Stimulated activated CD4-positive, alpha-beta T cell treated with anti-CD3 and anti-CD28 coated beads, Interleukin-1b, Interleukin-23, amount 100 ng/mL, for 48 hours (primary cell): ENCODE measurements around the gene DUSP8.
A peak's percentile ranks its signal among the peaks of the same experiment; 100 is the strongest.
"Not testable (repeated sequence)": the region's sequence is repeated elsewhere in the genome, so short reads cannot be mapped to it uniquely, and the experiment has no call there.

Experiments used
- DNase-seq: peaks from one replicate; pipeline ENCODE4 v3.0.0-alpha.2; 2020

Gene DUSP8, protein sequence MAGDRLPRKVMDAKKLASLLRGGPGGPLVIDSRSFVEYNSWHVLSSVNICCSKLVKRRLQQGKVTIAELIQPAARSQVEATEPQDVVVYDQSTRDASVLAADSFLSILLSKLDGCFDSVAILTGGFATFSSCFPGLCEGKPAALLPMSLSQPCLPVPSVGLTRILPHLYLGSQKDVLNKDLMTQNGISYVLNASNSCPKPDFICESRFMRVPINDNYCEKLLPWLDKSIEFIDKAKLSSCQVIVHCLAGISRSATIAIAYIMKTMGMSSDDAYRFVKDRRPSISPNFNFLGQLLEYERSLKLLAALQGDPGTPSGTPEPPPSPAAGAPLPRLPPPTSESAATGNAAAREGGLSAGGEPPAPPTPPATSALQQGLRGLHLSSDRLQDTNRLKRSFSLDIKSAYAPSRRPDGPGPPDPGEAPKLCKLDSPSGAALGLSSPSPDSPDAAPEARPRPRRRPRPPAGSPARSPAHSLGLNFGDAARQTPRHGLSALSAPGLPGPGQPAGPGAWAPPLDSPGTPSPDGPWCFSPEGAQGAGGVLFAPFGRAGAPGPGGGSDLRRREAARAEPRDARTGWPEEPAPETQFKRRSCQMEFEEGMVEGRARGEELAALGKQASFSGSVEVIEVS

DNA sequence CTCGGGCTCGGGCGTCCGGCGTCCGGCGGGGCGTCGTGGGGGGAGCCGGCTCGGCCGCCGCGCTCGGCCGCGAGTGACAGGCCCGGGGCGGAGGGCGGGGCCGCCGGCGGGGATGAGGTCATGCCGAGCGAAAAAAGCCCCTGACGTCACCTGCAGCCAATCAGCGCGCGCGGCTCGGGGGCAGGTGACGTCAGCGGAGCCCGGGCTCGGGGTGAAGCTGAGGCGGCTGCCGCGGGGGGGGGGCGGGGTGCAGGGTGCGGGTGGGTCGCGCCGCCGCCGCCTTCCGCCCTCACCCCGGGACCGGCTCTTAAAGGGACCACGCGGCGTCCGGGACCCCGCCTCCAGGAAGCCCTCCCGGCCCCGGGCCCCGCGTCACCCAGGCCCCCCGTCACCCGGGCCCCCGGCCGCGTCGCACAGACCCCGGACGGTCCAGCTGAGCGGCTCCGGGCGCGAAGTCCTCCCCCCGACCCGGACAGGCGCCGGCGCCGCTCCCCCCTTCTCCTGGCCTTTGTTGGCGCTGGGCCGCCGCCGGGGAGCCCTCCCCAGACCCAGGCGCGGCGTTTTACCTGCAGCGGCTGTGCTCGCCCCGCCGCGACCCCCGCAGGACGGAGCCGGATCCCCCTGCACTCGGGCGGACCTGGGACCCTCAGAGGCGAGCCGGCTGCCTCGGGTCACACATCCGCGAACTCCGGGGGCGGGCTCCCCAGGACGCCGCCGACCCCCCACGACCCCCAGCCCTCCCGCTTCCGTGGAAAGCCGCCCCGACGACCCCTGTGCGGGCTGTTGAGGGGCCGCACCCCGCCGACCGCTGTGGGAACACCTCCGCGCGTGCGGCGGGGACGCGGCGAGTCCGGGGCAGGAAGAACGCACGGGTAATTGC is at the start of gene DUSP8:
DUSP8 (minus strand) TSS at position 75 of the 880 bp plus-strand sequence. CDS start 6,445 bp downstream, outside the sequence.
- DNase-seq, result peak; percentile 88

GRCh38 chr11:1619449-1619848 is 47.4 kb upstream of the DUSP8 start:
- no peak for DNase-seq

DNA sequence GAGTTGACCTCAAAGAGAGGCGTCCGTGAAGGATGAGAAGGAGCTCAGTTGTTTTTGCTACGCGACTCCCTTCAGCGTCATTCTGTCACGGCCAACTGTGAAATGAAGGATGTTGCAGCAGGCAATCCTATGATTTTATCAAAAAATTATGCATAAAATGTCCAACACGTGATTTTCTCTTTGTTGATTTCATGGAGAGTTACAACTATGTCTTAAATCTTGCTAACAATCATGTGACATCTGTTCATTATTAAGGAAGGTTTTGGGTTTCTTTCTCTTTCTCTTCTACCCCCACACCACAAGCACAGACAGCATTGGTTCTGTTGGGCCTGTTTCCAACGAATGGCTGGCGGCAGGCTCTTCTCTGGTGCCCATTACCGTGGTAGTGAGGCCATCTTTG is 46.2 kb upstream of the DUSP8 start:
- no peak for DNase-seq

DNA sequence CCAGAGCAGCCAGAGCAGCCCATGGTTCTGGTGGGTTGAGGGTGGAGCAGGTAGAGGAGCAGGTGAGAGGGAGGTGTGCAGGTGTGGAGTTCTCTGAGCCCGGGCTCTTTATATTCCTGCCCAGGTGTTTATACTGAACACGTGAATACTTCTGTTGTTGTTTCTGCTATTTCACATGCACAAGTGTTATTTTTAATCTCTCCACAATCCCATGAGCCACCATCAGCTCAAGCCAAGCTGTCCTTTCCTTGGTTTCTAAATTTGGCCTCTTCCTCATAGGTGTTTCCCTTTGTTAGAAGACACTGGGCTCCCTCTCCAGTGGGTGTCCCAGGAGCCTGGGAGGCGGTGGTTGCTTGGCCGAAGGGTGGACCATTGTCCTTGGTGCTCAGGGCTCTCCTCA is 36.3 kb upstream of the DUSP8 start, which contains the start of gene KRTAP5-3:
KRTAP5-3 (minus strand) TSS at position 101 of the 400 bp plus-strand sequence; CDS start at position 23, 78 bp downstream.
- DNase-seq, result no peak

GRCh38 chr11:1607901-1608300 is 35.8 kb upstream of the DUSP8 start:
- DNase-seq, result not testable (repeated sequence)

GRCh38 chr11:1607156-1607845 is 35.2 kb upstream of the DUSP8 start:
- DNase-seq, result not testable (repeated sequence)

DNA sequence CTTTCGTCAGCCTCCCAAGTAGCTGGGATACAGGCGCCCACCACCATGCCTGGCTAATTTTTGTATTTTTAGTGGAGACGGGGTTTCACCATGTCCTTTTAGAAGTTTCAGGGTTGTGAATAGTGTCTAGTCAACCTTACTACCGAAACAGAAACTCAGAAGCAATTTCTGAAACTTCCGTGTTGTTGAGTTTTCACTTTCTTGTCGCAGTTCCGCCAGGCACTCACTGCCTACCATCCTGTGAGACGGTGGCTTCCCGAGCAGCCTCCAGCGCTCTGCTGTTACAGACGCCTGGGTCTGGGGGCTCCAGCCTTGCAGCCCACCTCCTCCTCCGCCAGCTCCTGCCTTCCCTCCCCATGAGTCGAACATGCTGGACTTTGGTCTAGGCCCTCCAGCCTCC is 33.9 kb upstream of the DUSP8 start:
- DNase-seq, result not testable (repeated sequence)

DNA sequence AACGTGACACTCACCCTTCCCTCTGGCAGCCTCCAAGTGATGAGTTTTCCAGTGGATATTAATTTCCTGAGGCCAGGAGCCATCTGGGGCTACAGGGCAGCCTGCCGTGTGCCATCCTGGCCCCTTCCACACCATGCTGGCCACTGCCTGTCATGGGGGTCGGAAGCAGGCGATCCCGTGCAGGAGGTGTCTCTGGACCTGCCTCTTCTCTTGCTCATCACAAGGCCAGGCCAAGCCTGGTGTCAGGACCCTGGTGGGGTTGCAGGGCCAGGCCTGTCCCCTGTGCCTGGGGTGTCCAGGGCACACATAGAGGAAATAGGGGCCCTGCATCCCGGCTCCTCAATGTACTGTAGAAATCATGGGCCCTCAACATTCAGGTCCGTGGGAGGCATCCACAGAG is 32.6 kb upstream of the DUSP8 start:
- DNase-seq, result no peak

DNA sequence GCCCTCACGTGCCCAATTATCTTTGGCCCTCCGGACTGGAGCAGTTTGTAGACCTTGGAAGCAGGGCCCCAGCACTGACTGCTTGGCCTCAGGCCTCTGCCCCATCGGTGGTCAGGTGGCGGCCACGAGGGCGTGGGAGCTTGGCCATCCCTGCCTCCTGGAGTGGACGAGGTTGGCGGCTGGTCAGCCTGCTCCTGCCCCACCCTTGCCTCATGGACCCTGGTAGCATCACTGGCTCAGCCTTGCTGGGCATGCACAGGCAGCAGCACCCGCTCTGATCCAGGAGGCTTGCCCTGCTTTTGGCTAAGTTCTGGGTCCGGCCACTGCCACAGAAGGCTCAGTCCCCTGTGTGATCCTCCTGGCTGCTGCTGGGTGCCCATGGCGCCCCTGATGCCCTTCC is 32.1 kb upstream of the DUSP8 start:
- DNase-seq, result no peak

DNA sequence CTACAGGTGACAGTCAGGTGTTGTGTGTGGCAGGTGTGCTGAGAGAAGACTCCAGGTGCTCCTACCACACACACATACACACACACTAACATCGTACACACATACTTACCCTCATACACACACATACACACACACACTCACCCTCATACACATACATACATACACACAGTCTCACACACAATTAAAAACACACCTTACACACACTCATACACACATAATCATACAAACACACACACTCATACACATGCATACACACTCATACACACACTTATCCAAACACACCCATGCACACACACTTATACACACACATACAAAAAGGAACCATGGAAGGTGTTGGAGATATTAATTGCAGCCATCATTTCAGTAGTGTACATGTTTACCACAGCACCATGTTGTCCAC is 31.6 kb upstream of the DUSP8 start:
- no peak for DNase-seq

GRCh38 chr11:1601663-1602062 is 29.6 kb upstream of the DUSP8 start:
- DNase-seq, result not testable (repeated sequence)

- DNase-seq, result no peak
Measured at GRCh38 chr11:1600626-1601025, 28.6 kb upstream of the DUSP8 start.

DNA sequence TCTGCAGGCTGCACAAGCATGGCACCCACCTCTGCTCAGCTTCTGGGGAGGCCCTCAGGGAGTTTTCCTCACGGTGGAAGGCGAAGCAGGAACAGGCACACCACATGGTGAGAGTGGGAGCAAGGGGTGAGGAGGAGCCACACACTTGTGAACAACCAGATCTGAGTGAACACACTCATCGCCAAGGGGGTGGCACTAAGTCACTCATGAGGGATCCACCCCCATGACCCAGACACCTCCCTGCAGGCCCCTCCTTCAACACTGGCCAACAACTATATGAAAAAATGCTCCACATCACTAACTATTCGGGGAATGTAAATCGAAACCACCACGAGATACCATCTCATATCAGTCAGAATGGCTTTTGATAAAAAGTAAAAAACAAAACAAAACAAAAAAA is 26.7 kb upstream of the DUSP8 start:
- DNase-seq, result no peak

GRCh38 chr11:1598406-1598805 is 26.3 kb upstream of the DUSP8 start:
- not testable (repeated sequence) for DNase-seq

- no peak for DNase-seq
Measured at GRCh38 chr11:1597994-1598380, 25.9 kb upstream of the DUSP8 start, which contains the start of gene KRTAP5-2. Gene KRTAP5-2, minus strand, starts transcription at chr11:1598294. Its CDS starts 44 bp downstream, at chr11:1598250.

DNA sequence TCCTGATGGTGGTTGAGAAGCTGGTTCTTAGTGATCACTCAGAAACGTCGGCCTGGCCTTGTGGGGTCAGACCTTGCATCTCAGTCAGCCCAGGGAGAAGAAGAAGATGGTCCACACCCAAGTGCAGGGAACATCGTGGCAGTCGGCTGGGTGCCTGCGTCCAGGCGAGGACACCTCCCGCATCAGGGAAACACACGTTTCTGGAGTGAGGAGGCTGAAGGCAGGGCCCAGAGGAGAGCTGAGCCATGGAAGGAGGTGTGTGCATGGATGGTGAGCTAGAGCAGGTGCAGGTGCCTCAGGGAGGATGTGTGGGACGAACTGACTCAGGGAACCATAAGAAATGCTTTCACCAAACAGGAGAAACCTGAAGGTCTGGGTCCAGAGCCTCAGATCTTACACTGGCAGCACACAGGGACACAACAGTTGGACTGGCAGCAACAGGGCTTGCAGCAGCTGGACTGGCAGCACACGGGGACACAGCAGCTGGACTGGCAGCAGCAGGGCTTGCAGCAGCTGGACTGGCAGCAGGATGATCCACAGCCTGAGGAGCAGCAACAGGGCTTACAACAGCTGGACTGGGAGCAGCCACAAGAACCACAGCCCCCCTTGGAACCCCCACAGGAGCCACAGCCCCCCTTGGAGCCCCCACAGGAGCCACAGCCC is 25.4 kb upstream of the DUSP8 start:
- DNase-seq, result no peak

GRCh38 chr11:1596576-1597121 is 24.6 kb upstream of the DUSP8 start:
- DNase-seq, result not testable (repeated sequence)

DNA sequence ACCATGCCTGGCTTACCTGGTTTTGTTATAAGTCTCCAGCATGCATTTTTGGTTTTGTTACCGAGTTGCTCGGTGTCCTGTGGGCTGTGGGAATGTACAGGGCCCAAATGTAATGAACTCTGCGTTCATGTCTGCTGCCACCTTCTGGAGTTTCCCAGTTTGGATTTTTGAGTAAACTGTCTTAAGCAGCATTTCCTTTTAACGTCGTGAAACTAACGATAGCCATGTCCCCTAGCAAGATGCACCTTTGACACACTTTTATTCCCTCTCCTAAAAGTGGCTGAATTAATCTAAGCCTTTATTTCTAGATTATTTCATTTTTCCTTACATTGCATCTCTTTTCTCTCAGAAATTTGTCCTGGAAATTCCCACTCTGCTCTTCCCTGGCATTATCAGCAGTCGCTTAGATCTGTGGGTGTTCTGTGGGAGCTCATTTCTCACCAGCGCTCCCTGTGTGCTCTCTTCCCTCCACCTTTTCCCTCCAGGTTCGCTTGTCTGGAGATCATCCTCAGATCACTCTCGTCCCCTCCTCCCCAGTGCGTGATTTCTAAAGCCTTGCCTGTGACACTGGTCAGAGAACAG is 24.0 kb upstream of the DUSP8 start:
- DNase-seq, result not testable (repeated sequence)

- no peak for DNase-seq
Measured at GRCh38 chr11:1592628-1593027, 20.6 kb upstream of the DUSP8 start.

DNA sequence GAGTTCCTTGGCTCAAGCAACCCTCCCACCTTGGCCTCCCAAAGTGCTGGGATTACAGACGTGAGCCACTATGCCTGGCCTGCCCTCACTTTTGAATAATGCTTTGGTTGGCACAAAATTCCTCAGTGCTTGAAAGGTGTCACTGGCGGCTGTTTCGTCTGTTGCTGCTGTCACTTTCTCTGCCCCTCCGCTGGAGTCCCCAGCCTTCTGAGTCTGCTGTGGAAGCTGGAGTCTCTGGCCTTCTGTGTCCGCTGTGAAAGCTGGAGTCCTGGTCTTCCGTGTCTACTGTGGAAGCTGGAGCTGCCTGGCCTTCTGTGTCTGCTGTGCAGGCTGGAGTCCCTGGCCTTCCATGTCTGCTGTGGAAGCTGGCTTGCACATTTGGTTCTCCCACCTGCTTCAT is 17.9 kb upstream of the DUSP8 start:
- DNase-seq, result no peak
